ENCODE results near the gene RBMS3.

DNA sequence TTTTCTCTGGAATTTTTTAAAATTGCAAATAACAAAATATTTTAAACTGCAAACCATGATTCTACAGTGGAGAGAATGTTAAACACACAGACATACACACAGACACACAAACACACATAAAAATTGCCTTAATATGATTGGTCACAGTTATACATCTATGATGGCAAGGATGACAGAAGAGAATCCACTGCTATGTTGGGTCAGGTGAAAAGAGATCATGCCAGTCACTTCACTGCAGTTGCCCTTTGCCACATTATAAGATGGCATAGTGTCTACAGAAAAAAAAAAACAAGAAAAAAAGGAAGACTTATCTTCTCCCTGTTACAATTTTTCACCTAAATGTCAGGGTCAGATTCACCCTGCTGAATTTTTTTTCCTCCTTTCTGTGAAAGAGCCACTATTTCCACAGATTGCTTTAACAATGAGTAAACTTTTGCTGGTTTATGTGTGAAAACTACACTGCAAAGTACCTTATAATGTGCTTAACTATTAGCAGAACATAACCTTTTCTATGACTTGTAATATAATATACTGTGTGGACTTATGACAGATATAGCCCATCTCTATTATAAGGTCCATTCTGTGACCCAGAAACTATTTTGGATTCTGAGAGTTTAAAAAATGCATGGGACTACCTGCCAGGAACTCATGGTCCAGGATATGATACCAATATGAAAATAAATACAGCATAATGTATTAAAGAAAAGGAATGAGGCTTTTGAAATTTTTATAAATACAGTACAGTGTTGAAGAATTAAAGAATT, 111.9 kb downstream of the RBMS3 start:
- TF ChIP-seq POLR2G (IDR thresholded peaks at IDR 0.05; ENCODE audit: low read depth, low read length) = no peak
- no peak for TF ChIP-seq JUNB (CRISPR knock-in tag; IDR thresholded peaks at IDR 0.05; ENCODE audit: borderline replicate concordance)
- no peak for TF ChIP-seq KLF13 (CRISPR knock-in tag; IDR thresholded peaks at IDR 0.05)
- no peak for TF ChIP-seq IKZF1 (IDR thresholded peaks at IDR 0.05)
- TF ChIP-seq, protein P1, sequence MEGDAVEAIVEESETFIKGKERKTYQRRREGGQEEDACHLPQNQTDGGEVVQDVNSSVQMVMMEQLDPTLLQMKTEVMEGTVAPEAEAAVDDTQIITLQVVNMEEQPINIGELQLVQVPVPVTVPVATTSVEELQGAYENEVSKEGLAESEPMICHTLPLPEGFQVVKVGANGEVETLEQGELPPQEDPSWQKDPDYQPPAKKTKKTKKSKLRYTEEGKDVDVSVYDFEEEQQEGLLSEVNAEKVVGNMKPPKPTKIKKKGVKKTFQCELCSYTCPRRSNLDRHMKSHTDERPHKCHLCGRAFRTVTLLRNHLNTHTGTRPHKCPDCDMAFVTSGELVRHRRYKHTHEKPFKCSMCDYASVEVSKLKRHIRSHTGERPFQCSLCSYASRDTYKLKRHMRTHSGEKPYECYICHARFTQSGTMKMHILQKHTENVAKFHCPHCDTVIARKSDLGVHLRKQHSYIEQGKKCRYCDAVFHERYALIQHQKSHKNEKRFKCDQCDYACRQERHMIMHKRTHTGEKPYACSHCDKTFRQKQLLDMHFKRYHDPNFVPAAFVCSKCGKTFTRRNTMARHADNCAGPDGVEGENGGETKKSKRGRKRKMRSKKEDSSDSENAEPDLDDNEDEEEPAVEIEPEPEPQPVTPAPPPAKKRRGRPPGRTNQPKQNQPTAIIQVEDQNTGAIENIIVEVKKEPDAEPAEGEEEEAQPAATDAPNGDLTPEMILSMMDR (CRISPR knock-in tag; IDR thresholded peaks at IDR 0.05) = no peak
- TF ChIP-seq RAD51 (IDR thresholded peaks at IDR 0.05; ENCODE audit: borderline replicate concordance) = no peak
- TF ChIP-seq, protein P2, sequence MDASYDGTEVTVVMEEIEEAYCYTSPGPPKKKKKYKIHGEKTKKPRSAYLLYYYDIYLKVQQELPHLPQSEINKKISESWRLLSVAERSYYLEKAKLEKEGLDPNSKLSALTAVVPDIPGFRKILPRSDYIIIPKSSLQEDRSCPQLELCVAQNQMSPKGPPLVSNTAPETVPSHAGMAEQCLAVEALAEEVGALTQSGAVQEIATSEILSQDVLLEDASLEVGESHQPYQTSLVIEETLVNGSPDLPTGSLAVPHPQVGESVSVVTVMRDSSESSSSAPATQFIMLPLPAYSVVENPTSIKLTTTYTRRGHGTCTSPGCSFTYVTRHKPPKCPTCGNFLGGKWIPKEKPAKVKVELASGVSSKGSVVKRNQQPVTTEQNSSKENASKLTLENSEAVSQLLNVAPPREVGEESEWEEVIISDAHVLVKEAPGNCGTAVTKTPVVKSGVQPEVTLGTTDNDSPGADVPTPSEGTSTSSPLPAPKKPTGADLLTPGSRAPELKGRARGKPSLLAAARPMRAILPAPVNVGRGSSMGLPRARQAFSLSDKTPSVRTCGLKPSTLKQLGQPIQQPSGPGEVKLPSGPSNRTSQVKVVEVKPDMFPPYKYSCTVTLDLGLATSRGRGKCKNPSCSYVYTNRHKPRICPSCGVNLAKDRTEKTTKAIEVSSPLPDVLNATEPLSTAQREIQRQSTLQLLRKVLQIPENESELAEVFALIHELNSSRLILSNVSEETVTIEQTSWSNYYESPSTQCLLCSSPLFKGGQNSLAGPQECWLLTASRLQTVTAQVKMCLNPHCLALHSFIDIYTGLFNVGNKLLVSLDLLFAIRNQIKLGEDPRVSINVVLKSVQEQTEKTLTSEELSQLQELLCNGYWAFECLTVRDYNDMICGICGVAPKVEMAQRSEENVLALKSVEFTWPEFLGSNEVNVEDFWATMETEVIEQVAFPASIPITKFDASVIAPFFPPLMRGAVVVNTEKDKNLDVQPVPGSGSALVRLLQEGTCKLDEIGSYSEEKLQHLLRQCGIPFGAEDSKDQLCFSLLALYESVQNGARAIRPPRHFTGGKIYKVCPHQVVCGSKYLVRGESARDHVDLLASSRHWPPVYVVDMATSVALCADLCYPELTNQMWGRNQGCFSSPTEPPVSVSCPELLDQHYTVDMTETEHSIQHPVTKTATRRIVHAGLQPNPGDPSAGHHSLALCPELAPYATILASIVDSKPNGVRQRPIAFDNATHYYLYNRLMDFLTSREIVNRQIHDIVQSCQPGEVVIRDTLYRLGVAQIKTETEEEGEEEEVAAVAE (CRISPR knock-in tag; IDR thresholded peaks at IDR 0.05; ENCODE audit: borderline replicate concordance) = no peak
- no peak for TF ChIP-seq ZNF616 (CRISPR knock-in tag; IDR thresholded peaks at IDR 0.05; ENCODE audit: low read depth)
- no peak for TF ChIP-seq SP2 (CRISPR knock-in tag; IDR thresholded peaks at IDR 0.05)
- no peak for TF ChIP-seq CBX2 (IDR thresholded peaks at IDR 0.05; ENCODE audit: low read depth, low read length)
- TF ChIP-seq CBX2 (CRISPR knock-in tag; IDR thresholded peaks at IDR 0.05; ENCODE audit: low read depth) = no peak
- TF ChIP-seq MYNN (CRISPR knock-in tag; IDR thresholded peaks at IDR 0.05; ENCODE audit: low read depth) = no peak
- no peak for TF ChIP-seq ZBTB7A (CRISPR knock-in tag; IDR thresholded peaks at IDR 0.05)
